Upper lobe of right lung (tissue), 1 donor: ENCODE data around the gene ELL. TPM values are rescaled to one million over a fixed set of nuclear protein-coding genes. Genes with fewer than 3 reads are reported as not detected.

Experiments
- ATAC-seq: fragments of 200-7000 bp; cut with Tn5 transposase; one replicate; pipeline ENCODE4 v1.9.1; 2020; ENCODE audit warnings: mild to moderate bottlenecking, moderate library complexity
- DNase-seq: peaks from one replicate; pipeline ENCODE4 v3.0.0-alpha.2; 2020
- H3K27ac ChIP-seq: fragments of 200-600 bp; one replicate; pipeline ENCODE4 v1.8.0; 2022
- H3K27me3 ChIP-seq: fragments of 200-600 bp; one replicate; pipeline ENCODE4 v1.8.0; 2022; ENCODE audit warnings: mild to moderate bottlenecking
- H3K36me3 ChIP-seq: fragments of 200-600 bp; one replicate; pipeline ENCODE4 v1.8.0; 2022
- H3K4me1 ChIP-seq: fragments of 200-600 bp; one replicate; pipeline ENCODE4 v1.8.0; 2022
- H3K4me3 ChIP-seq: fragments of 200-600 bp; one replicate; pipeline ENCODE4 v1.8.0; 2022; ENCODE audit warnings: mild to moderate bottlenecking
- H3K9me3 ChIP-seq: fragments of 200-600 bp; one replicate; pipeline ENCODE4 v1.8.0; 2022
- intact Hi-C: fragments of 100-400 bp; cut with DNase I; formaldehyde crosslinking; loops from one replicate; pipeline ENCODE4 v1.11.0; 2022
- long read RNA-seq: library from polyadenylated mRNA; unstranded; transcript quantifications from one replicate; pipeline ENCODE4 v2.0.0, GENCODE V29; 2021
- total RNA-seq: library from RNA; stranded (reverse); fragmentation: NEBNext Ultra II Directional; extraction: Animal tissue kit (Norgen Biotek cat#: 25700); gene quantifications from one replicate; pipeline ENCODE4 v1.2.1, GENCODE V29; 2021
- TF ChIP-seq, protein P1 (sequence below): fragments of 200-600 bp; IDR thresholded peaks from one replicate; pipeline ENCODE4 v1.8.0; 2022; ENCODE audit warnings: antibody characterized with exemption
- donor health status: DM: no; HTN: yes; CAD: no; lungs with severe emphysema.

ELL gene
- total RNA-seq: 17.7 TPM
- long read RNA-seq, full-length matches to known transcripts: 18 of 42 reads
- long read RNA-seq, partial matches to known transcripts: 15 of 42 reads
- long read RNA-seq, other reads (novel, unspliced or antisense): 9 of 42 reads

DNA sequence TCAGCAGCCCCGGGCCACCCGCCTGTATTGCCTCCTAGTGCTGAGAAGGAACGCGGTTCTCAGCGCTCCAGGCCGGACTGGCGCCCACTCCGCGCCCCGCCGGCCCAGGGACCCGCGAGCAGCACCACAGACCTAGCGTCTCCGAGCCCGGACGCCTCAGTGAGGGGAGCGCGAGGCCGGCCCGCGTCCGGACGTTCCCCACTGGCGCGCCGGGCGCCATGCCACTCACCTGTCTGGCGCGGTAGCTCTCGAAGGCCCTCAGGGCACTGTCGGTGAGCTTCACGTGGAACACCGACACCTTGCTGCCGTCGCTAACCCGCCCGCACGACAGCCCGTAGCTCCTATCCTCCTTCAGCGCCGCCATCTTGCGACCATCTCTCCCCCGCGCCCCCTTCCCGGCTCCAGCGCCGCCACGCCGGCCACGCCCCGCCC, at the start of gene ELL:
Gene ELL, minus strand, starts transcription at position 379 of the 432 bp plus-strand sequence. Its CDS starts 15 bp downstream, at position 364.
- peak within 1 kb of the TSS; percentile 97 for H3K27ac ChIP-seq
- H3K4me3 ChIP-seq: peak within 1 kb of the TSS; percentile 97
- ATAC-seq: peak; percentile 3
- H3K27me3 ChIP-seq: no peaks in the 10 kb centered on the region
- H3K4me1 ChIP-seq: peaks cover 22% of the 10 kb centered on the region
- no peak for DNase-seq
- H3K9me3 ChIP-seq: no peaks in the 10 kb centered on the region
- TF ChIP-seq, protein P1, sequence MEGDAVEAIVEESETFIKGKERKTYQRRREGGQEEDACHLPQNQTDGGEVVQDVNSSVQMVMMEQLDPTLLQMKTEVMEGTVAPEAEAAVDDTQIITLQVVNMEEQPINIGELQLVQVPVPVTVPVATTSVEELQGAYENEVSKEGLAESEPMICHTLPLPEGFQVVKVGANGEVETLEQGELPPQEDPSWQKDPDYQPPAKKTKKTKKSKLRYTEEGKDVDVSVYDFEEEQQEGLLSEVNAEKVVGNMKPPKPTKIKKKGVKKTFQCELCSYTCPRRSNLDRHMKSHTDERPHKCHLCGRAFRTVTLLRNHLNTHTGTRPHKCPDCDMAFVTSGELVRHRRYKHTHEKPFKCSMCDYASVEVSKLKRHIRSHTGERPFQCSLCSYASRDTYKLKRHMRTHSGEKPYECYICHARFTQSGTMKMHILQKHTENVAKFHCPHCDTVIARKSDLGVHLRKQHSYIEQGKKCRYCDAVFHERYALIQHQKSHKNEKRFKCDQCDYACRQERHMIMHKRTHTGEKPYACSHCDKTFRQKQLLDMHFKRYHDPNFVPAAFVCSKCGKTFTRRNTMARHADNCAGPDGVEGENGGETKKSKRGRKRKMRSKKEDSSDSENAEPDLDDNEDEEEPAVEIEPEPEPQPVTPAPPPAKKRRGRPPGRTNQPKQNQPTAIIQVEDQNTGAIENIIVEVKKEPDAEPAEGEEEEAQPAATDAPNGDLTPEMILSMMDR: no peak
- H3K36me3 ChIP-seq: no peaks in the 10 kb centered on the region
- intact Hi-C loops: no loop called here

DNA sequence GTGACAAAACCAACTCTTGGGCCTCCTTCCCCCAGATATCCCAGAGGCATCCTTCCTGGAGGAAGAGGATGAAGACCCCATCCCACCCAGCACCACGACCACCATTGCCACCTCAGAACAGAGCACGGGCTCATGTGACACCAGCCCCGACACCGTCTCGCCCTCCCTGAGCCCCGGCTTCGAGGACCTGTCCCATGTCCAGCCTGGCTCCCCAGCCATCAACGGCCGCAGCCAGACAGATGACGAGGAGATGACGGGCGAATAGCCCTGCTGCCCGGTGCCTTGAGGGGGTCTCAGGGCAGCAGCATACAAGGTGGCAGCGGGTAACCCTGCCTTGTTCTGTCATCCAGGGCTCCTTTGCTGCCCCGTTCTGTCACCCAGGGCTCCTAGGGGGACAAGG, 46.5 kb upstream of the ELL start:
- TF ChIP-seq, protein P1: no peak
- Histone ChIP-seq H3K36me3 (peaks cover 65% of the 10 kb centered on the region), H3K27ac (no peak overlapping the region), H3K4me3 (no peak overlapping the region), H3K27me3 (no peaks in the 10 kb centered on the region), H3K4me1 (peaks cover 11% of the 10 kb centered on the region), H3K9me3 (no peaks in the 10 kb centered on the region)
- intact Hi-C loops: loop anchor here (10.0 kb wide), 1 partner anchor 104 kb away; no protein-coding TSS in a partner anchor
- no peak for ATAC-seq
- DNase-seq: no peak

DNA sequence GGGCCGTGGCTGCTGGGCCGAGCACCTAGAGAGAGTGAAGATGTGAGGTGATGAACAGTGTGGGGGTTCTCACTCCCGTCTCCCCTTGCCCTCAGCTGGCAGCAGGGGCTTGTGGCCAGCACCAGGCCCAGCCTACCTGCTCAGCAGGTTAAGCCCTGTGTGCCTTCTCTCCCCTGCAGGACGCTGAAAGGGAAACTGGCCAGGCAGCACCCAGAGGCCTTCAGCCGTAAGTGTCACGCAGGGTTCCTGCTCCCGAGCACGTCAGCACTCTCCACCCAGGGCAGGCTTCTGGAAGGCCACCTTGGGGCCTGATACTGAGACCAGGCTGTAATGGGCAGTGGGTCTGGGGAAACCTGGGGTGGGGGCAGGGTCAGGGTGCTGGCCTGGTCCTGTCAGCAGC, 45.1 kb upstream of the ELL start:
- H3K4me1 ChIP-seq: no peaks in the 10 kb centered on the region
- no peak overlapping the region for H3K4me3 ChIP-seq
- TF ChIP-seq, protein P1: no peak
- no peak for ATAC-seq
- H3K36me3 ChIP-seq: peaks cover 79% of the 10 kb centered on the region
- intact Hi-C loops: loop anchor here (10.0 kb wide), 1 partner anchor 102 kb away; no protein-coding TSS in a partner anchor
- DNase-seq: no peak
- no peaks in the 10 kb centered on the region for H3K27me3 ChIP-seq
- no peaks in the 10 kb centered on the region for H3K9me3 ChIP-seq
- no peak overlapping the region for H3K27ac ChIP-seq

DNA sequence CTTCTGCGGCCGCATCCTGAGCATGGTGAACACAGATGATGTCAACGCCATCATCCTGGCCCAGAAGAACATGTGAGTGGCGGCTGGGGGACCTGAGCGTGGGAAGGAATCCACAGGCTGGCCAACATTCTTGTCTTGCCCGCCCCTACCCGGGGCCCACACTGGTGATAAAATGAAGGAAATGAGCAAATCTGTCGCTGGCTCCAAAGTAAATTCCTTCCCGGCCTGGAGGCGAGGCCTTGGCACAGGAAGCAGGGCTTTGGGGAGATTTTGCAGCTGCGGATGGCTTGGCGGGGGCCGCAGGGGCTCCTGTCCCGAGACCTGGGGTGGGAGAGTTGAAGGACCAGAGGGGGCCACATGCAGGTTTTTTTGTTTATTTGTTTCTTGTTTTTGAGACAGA, 40.2 kb upstream of the ELL start:
- H3K27me3 ChIP-seq: no peaks in the 10 kb centered on the region
- ATAC-seq (no peak), DNase-seq (no peak)
- H3K9me3 ChIP-seq: no peaks in the 10 kb centered on the region
- H3K36me3 ChIP-seq: peaks cover 55% of the 10 kb centered on the region
- peaks cover 5% of the 10 kb centered on the region for H3K4me1 ChIP-seq
- H3K27ac ChIP-seq: peak overlapping the region; percentile 63
- intact Hi-C loops: loop anchor here (10.0 kb wide), 1 partner anchor 97 kb away; no protein-coding TSS in a partner anchor
- no peak overlapping the region for H3K4me3 ChIP-seq
- TF ChIP-seq, protein P1: no peak

DNA sequence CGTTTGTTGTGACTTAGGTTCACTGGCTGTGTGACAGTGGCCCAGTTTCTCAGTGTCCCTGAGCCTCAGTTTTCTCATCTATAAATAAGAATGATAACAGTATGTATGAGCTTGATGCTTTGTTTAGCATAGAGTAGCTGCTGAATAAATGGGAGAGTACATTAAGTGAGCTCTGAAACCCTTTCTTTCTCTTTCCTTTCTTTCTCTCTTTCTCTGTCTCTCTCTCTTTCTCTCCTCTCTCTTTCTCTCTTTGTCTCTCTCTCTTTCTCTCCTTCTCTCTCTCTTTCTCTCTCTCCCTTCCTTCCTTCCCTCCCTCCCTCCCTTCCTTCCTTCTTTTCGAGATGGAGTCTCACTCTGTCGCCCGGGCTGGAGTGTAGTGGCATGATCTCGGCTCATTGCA, 37.8 kb upstream of the ELL start:
- Histone ChIP-seq H3K4me3 (no peak overlapping the region), H3K27ac (no peak overlapping the region), H3K9me3 (no peaks in the 10 kb centered on the region), H3K27me3 (no peaks in the 10 kb centered on the region), H3K4me1 (peaks cover 5% of the 10 kb centered on the region), H3K36me3 (peaks cover 30% of the 10 kb centered on the region)
- DNase-seq (no peak), ATAC-seq (no peak)
- intact Hi-C loops: loop anchor here (10.0 kb wide), 1 partner anchor 95 kb away; no protein-coding TSS in a partner anchor
- TF ChIP-seq, protein P1: no peak
